AG09319 (cell line): ENCODE data around the gene ATG4A.

Source experiments
- DNase-seq: peaks from one replicate; pipeline ENCODE4 v3.0.0-alpha.2; 2010; ENCODE audit warnings: low read depth; ENCODE audit errors: extremely low read depth
- CTCF ChIP-seq: IDR thresholded peaks from 2 replicates; pipeline ENCODE4 v1.5.1; 2011; ENCODE audit warnings: low read depth, mild to moderate bottlenecking, inconsistent platforms, low read length, moderate library complexity

ATG4A gene

GRCh38 chrX:108064613-108065012 is 27.0 kb upstream of the ATG4A start:
- no peak for DNase-seq
- no peak for TF ChIP-seq CTCF

GRCh38 chrX:108068121-108068520 is 23.5 kb upstream of the ATG4A start:
- TF ChIP-seq CTCF = no peak

GRCh38 chrX:108070891-108071290 is 20.7 kb upstream of the ATG4A start:
- DNase-seq = no peak
- TF ChIP-seq CTCF = no peak

More at GRCh38 chrX:108068121-108068520, 23.5 kb upstream of the ATG4A start:
- no peak for DNase-seq

GRCh38 chrX:108071578-108071977 is 20.0 kb upstream of the ATG4A start:
- no peak for TF ChIP-seq CTCF
- DNase-seq = no peak

GRCh38 chrX:108072746-108073145 is 18.8 kb upstream of the ATG4A start:
- no peak for TF ChIP-seq CTCF
- DNase-seq = no peak

- DNase-seq = no peak
- no peak for TF ChIP-seq CTCF
These were observed 10.5 kb upstream of the ATG4A start for GRCh38 chrX:108081110-108081509.

GRCh38 chrX:108087792-108088191 is 3.8 kb upstream of the ATG4A start:
- no peak for TF ChIP-seq CTCF
- DNase-seq = no peak
